ENCODE data around the gene C20orf96.
A peak's percentile ranks its signal among the peaks of the same experiment; 100 is the strongest.
"Not testable (repeated sequence)": the region's sequence is repeated elsewhere in the genome, so short reads cannot be mapped to it uniquely, and the experiment has no call there.

The C20orf96 gene, protein sequence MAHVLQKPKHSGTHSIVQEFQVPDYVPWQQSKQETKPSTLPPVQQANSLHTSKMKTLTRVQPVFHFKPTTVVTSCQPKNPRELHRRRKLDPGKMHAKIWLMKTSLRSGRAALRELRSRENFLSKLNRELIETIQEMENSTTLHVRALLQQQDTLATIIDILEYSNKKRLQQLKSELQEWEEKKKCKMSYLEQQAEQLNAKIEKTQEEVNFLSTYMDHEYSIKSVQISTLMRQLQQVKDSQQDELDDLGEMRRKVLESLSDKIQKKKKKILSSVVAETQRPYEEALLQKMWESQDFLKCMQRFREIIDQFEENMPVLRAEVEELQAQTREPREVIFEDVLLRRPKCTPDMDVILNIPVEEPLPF

DNA sequence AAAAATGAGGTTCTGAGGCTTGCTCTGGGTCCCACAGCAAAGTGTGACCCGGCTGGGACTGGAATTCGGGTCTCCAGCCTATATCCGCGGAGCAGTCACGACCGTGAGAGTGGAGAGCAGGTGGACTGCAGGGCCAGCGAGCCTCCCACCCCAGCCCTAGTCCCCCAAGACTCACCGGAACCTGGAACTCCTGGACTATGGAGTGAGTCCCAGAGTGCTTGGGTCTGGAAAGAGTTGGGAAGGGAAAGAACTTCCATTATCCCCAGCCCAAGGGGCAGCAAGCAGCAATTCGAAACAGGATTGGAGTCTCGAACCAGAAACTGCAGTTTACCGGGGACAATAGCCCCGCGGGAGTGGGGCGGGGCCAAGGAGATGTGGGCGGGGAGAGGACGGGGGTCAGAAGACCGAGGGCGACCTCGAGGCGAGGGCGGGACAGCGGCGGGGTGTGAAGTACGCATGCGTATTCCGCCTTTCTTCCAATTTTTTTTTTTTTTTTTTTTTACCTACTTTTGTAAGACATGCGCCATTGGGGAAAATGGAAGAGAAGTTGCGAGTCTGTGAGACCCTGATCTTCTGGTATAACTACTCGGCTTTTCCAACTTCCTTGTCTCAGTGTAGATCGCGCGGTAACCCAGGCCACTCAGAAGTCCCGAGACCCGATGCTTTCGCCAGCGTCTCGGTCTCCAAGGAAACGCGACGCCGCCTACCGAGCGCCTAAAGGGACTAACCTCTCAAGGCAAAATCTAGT lies at the start of gene C20orf96:
C20orf96 (minus strand) TSS at position 667 of the 748 bp plus-strand sequence; CDS start at position 527, 140 bp downstream.
- DNase-seq: peak; percentile 91 to 92

DNA sequence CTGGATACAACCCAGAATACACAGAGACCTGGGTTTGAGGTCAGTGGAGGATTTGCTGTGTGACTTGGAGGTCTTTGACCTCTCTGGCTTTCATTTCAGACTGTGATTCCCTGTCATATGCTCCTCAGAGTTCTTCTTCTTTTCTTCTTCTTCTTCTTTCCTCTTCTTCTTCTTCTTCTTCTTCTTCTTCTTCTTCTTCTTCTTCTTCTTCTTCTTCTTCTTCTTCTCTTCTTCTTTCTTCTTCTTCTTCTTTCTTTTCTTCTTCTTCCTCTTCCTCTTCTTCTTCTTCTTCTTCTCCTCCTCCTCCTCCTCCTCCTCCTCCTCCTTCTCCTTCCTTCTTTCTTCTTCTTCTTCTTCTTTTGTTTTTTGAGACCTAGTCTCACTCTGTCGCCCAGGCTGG lies 45.5 kb upstream of the C20orf96 start:
- DNase-seq: not testable (repeated sequence)

DNA sequence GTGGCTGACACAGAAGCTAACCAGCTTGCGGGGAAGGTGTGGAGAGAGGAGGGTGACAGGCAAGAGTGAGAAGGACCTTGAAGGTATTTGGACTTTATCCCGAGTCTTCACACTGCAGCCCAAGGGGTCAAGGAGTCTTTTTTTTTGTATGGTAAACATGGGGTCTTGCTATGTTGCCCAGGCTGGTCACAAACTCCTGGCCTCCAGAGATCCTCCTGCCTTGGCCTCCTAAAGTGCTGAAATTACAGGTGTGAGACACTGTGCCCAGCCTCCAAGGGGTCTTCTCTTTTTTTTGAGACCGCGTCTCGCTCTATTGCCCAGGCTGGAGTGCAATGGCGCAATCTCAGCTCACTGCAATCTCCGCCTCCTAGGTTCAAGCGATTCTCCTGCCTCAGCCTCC lies 44.0 kb upstream of the C20orf96 start:
- no peak for DNase-seq

DNA sequence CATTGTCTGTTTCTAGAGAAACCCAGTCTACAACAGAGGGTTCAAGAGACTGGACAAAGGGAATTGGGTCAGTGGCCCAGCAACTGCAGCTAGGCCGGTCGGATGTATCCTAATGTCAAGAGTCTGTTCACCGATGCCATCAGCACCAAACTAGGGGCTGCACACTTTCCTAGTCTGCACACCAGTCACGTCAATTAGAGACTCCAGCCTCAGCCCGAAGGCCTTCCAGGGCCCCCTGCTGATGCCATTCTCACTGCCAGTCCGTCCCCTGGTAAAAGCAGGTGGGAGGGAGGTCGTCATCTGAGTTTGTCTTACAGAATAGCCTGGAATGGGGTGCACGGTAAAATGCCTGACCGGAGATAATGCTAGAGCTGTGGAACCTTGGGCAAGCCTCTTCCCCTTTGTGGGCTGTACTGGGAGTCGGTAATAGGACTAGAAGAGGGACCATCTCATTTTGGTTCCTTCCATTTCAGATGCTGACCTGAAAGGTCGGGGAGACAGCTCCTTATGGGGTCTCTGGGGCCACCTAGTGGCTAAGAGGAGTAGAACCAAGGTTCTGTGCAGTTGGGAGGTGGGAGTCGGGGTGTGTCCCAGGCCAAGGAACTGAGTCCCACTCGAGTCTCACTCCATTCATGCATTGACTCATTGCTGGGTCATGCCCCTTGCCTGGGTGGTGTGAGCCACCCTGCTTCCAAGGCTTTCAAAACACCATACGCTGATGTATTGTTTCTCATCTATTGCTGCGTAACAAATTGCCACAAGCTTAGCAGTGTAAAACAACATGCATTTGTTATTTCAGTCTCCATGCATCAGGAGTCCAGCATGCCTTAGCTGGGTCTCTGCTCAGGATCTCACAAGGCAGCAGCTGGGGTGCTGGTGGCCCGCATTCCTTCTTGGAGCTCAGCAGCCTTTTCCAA lies 39.9 kb upstream of the C20orf96 start:
- peak; percentile 47 to 84 for DNase-seq

DNA sequence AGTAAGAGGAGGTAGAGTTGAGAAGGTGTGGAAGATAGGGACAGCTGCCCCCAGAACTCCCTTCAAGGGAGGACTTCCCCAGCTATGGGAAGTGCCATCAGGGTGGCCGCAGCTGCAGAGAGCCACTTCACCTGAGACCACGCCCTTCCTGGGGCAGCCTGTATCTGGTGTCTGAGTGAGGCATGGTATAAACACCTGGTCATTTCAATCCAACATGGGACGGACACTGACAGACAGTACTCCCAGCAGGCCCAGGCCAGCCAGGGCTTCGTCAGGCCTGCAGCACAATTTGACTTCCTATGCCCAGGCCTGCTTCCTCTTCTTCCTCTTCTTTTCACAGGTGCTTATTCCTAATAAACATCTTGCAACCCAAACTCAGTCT lies 39.3 kb upstream of the C20orf96 start:
- peak; percentile 8 to 61 for DNase-seq

DNA sequence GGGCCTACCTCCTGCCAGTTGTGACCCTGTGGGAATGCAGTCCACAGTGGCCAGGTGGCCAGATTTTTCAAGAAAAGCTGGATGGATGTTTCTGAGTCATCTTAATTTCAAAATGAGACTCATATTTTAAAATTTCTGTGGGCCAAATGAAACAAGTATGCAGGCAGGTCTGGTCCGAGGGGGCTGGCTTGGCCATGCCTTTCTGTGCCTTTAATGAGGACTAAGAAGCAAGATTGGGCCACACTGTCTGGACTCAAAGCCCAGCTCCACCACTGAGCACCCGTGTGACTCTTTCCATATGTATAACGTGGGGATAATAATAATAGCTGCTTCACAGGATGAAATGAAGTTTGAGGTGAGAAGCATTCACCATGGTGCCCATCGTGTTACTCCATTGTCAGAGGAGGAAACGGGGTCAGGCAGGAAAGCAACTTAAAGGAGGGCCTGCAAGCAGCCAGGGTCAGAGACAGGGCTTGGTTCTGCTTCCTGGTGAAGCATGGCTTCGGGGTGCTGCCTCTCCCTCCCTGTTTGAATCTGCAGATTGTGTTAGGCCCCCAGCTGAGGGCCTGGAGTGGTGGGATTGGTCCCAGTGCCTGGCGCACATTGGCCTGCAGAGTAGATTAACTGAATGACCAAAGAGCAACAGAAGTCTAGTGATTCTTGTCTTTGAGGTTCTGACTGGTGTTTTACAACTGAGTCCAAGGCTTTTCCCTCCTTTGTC lies 38.6 kb upstream of the C20orf96 start:
- DNase-seq: no peak

DNA sequence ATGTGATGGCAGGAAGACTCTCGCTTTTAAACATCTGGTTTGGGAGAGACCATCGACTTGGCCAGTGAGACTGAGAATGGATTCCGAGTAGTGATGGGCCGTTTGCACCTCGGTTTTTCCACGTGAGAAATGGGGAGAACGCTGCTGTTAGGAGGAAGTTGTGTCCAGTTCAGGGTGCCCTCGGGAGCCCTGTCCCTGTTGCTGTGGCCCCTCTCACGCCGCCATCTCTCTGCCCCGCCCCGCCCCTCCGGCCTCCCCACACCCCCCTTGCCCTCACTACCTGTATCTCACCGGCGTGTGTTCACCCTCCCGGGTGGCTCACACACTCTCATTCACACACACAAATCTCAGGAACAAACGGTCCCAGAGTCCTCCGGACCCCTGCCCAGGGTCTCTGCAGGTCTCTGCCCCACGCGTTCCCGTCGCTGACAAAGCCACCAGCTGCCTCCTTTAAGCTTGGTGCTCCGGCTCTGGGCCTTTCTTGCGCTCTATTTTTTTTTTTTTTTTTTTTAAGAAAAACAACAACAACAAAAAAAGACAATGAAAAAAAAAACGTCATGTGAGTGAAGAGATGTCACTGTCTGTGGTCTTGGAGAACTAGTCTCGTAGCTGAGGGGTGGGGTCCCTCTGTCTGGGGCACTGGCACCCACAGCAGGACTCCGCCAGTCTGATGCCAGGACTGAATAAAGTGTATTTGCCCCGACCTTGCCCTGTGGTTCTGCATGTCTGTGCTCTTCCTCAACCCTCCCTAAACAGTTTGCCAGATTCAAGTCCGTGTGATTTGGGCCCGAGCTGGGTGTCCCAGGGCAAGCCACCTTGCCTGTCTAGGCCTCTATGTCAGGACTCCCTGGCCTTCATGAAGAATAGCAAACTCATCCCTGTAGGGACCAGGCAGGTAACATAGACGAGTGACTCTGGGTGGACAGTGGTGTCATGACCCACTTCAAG lies 37.8 kb upstream of the C20orf96 start:
- no peak for DNase-seq

DNA sequence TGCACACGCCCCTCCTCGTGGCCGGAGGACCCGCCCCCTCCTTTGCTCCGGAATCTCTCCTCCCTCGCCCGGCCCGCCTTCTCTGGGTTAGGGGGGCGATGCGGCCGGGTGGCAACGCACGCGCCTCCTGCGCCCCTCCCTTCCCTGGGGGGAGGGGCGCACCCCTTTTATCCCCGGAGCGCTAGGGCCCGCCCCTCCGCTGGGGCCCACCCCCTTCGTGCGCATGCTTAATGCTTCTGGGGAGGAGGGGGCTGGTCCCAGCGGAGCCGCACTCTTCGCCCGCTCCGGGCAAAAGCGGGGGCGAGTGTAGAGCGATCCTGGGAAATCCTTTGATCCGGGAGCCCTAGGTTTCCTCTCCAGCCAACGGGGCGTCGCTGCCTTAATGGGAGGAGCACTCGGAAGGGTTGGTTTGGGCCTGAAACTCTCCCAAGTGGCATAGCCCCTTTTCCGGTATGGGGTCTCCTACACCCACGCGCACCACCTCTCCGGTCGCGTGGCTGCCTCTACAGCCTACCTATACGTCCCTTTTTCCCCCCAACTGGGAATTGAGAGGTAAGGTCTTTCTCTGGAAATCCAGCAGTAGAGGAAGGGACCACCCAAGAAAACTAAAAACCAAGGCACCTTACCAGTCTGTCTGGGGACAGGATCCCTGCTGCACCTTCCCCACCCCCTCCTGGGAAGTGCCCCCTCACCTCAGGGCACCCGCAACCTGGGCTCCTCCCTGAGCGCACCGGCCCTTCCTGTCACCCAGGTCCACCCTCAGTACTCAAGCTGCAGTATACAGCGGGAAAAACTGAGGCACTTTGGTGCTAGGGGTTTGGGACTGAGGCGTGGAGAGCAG lies 36.9 kb upstream of the C20orf96 start:
- DNase-seq: peak; percentile 97

DNA sequence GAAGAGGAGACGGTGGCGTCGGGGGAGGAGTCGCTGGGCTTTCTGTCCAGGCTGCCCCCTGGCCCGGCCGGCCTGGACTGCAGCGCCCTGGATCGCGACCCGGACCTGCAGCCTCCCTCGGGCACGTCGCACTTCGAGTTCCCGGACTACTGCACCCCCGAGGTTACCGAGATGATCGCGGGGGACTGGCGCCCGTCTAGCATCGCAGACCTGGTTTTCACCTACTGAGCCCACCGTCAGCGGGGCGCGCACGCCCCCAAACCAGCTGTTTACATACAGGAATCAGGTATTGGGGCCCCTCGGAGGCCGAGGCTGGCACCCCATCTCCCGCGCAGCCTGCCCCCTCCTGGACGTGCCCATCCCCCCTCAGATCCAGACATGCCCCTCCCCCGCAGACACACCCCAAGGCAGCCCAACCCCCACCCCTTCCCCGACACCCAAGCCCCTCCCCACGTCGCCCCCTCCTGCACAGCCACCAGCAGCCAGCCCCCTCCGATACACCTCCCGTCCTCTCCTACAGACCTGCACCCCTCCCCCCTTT lies 36.2 kb upstream of the C20orf96 start:
- peak in 1 of 2 experiments; percentile 67 for DNase-seq

DNA sequence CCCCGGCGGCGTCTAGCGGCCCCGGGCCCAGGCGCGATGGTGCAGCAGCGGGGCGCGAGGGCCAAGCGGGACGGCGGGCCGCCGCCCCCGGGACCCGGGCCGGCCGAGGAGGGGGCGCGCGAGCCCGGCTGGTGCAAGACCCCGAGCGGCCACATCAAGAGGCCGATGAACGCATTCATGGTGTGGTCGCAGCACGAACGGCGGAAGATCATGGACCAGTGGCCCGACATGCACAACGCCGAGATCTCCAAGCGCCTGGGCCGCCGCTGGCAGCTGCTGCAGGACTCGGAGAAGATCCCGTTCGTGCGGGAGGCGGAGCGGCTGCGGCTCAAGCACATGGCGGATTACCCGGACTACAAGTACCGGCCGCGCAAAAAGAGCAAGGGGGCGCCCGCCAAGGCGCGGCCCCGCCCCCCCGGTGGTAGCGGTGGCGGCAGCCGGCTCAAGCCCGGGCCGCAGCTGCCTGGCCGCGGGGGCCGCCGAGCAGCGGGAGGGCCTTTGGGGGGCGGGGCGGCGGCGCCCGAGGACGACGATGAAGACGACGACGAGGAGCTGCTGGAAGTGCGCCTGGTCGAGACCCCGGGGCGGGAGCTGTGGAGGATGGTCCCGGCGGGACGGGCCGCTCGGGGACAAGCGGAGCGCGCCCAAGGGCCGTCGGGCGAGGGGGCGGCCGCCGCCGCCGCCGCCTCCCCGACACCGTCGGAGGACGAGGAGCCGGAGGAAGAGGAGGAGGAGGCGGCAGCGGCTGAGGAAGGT lies 35.5 kb upstream of the C20orf96 start:
- peak; percentile 81 to 83 for DNase-seq

DNA sequence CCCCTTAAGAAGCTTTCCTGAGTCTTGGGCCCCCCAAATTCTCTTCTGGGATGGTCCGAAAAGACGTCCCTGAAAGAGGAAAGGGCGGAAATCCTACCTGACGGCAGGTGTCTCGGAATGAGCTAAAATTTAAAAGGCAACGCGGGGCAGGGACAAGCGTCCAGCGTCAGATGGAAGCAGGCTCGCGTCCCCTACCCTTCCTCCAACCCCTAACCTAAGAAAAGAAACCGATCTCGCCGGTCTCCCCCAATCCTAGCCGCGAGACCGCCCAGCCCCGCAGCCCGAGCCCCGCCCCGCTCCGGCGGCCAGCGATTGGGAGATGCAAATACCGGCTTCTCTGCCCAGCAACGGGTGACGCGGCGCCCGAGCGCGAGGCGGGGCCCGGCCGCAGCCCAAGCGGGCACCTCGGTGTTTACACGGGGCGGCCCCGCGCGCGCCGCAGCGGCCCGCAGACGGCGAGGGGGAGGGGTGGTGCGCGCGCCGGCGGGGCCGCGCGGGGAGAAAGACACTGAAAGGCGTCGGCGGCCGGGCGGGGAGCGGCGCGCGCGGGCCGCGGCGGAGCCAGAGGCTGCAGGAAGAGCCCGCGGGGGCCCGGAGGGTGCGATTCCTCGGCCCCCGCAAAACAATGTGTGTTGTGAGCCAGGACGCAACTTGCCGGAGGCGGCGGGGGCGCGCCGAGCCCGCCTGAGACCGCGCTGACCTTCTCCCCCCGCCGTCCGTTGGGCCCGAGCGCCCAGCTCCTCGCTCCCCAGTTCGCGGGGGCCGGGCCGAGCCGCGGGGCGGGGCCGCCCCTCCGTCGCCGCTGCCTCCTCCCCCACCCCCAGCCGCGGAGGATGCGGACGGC lies 34.7 kb upstream of the C20orf96 start, which contains the start of gene SOX12:
SOX12 (plus strand) TSS at position 508 of the 844 bp plus-strand sequence. CDS start 373 bp downstream, outside the sequence.
- peak; percentile 96 to 97 for DNase-seq

DNA sequence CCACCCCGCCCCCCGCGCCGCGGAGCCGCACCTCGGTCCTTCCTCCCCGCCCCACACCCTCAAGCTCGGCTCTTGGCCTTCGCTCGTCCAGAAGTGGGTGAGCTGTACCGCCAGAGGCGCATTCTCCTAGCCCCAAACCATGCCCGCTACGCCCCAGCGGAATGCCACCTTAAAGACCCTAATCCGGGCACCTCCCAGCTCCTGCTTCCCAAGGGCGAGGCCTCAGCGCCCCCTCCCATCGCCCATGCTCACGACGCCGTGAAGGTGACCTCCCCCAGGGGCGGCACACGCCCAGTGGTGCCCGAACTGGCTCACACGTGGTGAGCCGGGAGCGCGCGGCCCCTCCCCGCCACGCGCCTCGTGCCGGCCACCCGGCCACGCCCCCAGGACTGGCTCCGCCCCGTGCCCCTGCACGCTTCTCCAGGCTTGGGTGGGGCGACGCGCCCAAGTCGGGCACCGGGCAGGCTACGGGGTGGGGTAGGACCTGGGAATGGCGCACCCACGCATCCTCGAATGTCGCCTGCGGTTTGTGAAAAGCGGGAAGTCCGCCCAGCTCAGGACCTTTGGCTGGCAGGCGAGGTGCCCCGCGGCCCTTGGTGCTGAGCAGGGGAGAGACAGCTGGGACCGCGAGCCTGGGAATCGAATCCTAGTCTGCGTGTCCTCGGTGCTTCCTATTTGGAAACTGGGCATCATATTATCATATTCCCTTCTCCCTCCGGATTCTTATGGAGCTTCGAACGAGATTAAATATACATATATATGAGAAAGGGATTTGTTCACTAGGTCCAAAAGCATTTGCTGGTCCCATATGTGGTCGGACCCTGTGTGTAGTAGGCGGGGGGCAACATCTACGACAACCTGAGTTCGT lies 33.9 kb upstream of the C20orf96 start:
- DNase-seq: peak; percentile 93 to 98

DNA sequence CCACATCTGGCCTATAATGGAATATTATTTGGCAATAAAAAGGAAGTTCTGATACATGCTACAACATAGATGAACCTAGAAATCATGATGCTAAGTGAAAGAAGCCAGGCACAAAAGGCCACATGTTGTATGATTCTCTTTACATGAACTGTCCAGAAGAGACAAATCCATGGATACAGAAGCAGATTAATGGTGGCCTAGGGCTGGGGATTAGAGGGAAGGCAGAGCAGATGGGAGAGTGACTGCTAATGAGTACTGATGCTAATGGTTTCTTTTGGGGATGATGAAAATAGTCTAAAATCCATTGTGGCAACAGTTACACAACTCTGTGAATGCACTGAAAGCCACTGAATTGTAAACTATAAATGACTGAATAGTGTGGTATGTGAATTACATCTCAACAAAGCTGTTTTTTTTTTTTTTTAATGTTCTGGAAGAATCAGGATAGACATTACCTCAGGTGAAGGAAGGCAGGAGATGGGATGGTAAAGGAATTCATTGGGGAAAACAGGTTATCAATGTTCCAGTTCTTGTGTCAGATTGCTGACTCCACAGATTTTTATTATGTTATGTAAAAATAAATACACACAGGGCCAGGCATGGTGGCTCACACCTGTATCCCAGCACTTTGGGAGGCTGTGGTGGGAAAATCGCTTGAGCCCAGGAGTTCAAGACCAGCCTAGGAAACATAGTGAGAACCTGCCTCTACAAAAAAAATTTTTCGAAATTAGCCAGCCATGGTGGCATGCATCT lies 25.9 kb upstream of the C20orf96 start:
- peak; percentile 20 to 48 for DNase-seq

DNA sequence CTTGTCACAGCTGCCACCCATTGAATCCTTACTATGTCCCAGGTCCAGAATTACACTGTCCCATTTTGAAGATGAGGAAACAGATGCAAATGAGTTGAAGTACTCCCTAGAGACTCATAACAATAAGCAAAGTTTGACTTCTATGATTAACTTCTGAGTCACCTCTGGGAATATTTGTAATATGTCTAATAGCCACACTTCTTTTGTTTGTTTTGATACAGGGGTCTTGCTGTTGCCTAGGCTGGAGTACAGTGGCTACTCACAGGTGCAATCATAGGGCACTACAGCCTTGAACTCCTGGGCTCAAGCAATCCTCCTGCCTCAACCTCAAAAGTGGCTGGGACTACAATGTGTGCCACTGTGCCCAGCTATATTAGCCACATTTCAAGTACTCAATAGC lies 23.4 kb upstream of the C20orf96 start:
- no peak for DNase-seq

DNA sequence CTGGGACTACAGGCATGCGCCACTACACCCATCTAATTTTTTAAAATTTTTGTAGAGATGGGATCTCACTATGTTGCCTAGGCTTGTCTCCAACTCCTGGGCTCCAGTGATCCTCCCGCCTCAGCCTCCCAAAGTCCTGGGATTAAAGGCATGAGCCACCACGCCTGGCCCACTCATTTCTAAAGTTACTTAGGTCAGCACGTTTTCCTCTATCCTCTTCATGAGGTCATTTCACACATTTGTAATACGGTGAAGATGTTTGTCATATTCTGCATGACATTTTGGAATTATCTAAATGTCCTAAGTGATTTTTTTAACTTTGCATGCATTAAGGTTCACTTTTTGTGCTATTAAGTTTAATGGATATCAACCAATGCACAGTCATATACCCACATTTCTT lies 22.9 kb upstream of the C20orf96 start:
- no peak for DNase-seq

DNA sequence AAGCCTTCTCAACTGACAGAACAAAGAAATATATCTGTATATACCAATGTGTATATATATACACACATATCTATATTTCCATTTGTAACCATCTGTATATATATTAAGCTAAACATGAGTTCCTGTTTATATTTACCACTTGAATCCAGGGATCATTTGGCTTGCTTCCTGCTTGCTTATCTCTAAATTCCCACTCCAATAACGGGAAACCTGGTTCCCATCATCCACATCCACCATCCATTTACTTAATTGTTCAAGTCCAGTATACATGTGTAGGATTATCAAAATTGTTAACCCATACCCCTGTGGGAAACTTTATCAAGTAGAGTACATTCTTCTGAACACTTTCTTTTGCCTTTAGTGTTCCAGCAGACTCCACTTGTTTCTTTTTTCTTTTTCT lies 22.3 kb upstream of the C20orf96 start:
- no peak for DNase-seq
